HepG2 (cell line): Measurements from ENCODE around the gene BTK.

Experiments
- CCDC6 ChIP-seq: sonication (generic); formaldehyde crosslinking; IDR thresholded peaks from 2 replicates; pipeline ENCODE4 v1.8.1; 2022; ENCODE audit warnings: mild to moderate bottlenecking, missing genetic modification reagents, moderate library complexity
- EP300 ChIP-seq, 3 experiments: sonication (generic) in 1 of 3; formaldehyde crosslinking in 1 of 3; IDR thresholded peaks; 2 replicates each; pipeline versions ENCODE4 v1.5.1 to v1.6.1; 2011 to 2020; ENCODE audit warnings: low read depth in 2 of 3, low read length in 2 of 3, borderline replicate concordance in 1 of 3, improper control_type of control experiment in 1 of 3, mild to moderate bottlenecking in 1 of 3, missing genetic modification reagents in 1 of 3, moderate library complexity in 1 of 3
- GTF3A ChIP-seq: sonication (generic); formaldehyde crosslinking; conservative IDR thresholded peaks from 2 replicates; pipeline ENCODE4 v1.4.0; 2020; ENCODE audit warnings: mild to moderate bottlenecking, missing genetic modification reagents
- MXI1 ChIP-seq: IDR thresholded peaks from 3 replicates; pipeline ENCODE4 v1.6.1; 2012; ENCODE audit warnings: low read depth, low read length, inconsistent platforms, borderline replicate concordance
- ZBTB2 ChIP-seq: sonication (generic); formaldehyde crosslinking; IDR thresholded peaks from 2 replicates; pipeline ENCODE4 v1.8.0; 2022; ENCODE audit warnings: low read depth, missing genetic modification reagents

- no peak for TF ChIP-seq ZBTB2 (CRISPR knock-in tag)
- TF ChIP-seq EP300 (IDR thresholded peaks at IDR 0.05; ENCODE audit: low read depth in 2 of 2, low read length in 2 of 2), result no peak
- TF ChIP-seq EP300 (CRISPR knock-in tag; IDR thresholded peaks at IDR 0.05; ENCODE audit: borderline replicate concordance), result no peak
- TF ChIP-seq MXI1, result no peak
- TF ChIP-seq CCDC6, result no peak
- no peak for TF ChIP-seq GTF3A (CRISPR knock-in tag)
Observed at GRCh38 chrX:101416691-101417090, 30.7 kb upstream of the BTK start.
